Measurements from ENCODE around the gene TTLL11. TPM values are rescaled to one million over a fixed set of nuclear protein-coding genes. Genes with fewer than 3 reads are reported as not detected.

TTLL11 gene
- total and polyA plus RNA-seq, 2 experiments from 2014 or later: 0.57 to 1.4 TPM

- TF ChIP-seq EZH2phosphoT487 (IDR thresholded peaks at IDR 0.05; ENCODE audit: unreplicated experiment) (no peak), STAT1 (IDR thresholded peaks at IDR 0.05; ENCODE audit: unreplicated experiment) (no peak), JUNB (IDR thresholded peaks at IDR 0.05; ENCODE audit: unreplicated experiment) (no peak), EZH2 (IDR thresholded peaks at IDR 0.05; ENCODE audit: low read depth, unreplicated experiment) (no peak), POLR2AphosphoS5 (IDR thresholded peaks at IDR 0.05; ENCODE audit: low read depth) (no peak), NANOG (IDR thresholded peaks at IDR 0.05; ENCODE audit: borderline replicate concordance) (no peak)
- TF ChIP-seq, protein P1, sequence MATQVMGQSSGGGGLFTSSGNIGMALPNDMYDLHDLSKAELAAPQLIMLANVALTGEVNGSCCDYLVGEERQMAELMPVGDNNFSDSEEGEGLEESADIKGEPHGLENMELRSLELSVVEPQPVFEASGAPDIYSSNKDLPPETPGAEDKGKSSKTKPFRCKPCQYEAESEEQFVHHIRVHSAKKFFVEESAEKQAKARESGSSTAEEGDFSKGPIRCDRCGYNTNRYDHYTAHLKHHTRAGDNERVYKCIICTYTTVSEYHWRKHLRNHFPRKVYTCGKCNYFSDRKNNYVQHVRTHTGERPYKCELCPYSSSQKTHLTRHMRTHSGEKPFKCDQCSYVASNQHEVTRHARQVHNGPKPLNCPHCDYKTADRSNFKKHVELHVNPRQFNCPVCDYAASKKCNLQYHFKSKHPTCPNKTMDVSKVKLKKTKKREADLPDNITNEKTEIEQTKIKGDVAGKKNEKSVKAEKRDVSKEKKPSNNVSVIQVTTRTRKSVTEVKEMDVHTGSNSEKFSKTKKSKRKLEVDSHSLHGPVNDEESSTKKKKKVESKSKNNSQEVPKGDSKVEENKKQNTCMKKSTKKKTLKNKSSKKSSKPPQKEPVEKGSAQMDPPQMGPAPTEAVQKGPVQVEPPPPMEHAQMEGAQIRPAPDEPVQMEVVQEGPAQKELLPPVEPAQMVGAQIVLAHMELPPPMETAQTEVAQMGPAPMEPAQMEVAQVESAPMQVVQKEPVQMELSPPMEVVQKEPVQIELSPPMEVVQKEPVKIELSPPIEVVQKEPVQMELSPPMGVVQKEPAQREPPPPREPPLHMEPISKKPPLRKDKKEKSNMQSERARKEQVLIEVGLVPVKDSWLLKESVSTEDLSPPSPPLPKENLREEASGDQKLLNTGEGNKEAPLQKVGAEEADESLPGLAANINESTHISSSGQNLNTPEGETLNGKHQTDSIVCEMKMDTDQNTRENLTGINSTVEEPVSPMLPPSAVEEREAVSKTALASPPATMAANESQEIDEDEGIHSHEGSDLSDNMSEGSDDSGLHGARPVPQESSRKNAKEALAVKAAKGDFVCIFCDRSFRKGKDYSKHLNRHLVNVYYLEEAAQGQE (IDR thresholded peaks at IDR 0.05; ENCODE audit: unreplicated experiment): no peak
- no peak overlapping the region for H3K4me2 ChIP-seq
- no peaks in the 10 kb centered on the region for H3K79me2 ChIP-seq (replicated peaks; ENCODE audit: insufficient read depth)
- Mint-ChIP-seq H3K4me1 (no peaks in the 10 kb centered on the region), H3K36me3 (ENCODE audit: low read depth) (no peaks in the 10 kb centered on the region), H3K27me3 (ENCODE audit: insufficient read depth, low read depth, poor library complexity) (peaks cover under 1% of the 10 kb centered on the region), H3K9me3 (no peaks in the 10 kb centered on the region), H3K4me3 (no peak overlapping the region), H3K27ac (no peak overlapping the region)
- H3K9me2 ChIP-seq (ENCODE audit: insufficient read depth): no peaks in the 10 kb centered on the region
- H3K27me3 ChIP-seq (ENCODE audit: insufficient read depth): no peaks in the 10 kb centered on the region
- H4K20me1 ChIP-seq (replicated peaks; ENCODE audit: insufficient read depth): no peaks in the 10 kb centered on the region
- no peaks in the 10 kb centered on the region for H3F3A ChIP-seq (replicated peaks; ENCODE audit: low read depth)
- H3K36me3 ChIP-seq (ENCODE audit: insufficient read depth): no peaks in the 10 kb centered on the region
- no peak for ATAC-seq
- no peak overlapping the region for H3K27ac ChIP-seq (ENCODE audit: low read depth)
- no peak overlapping the region for H3K4me3 ChIP-seq
- peaks cover 9% of the 10 kb centered on the region; the same call in 1 of the 2 replicates for H3K4me1 ChIP-seq (ENCODE audit: insufficient read depth)
- DNase-seq (ENCODE audit: low spot score): no peak
- no peak overlapping the region for H2AFZ ChIP-seq
Observed at GRCh38 chr9:121835587-121836365, 257.3 kb downstream of the TTLL11 start.

- H3K27ac ChIP-seq (ENCODE audit: low read depth): no peak overlapping the region
- Mint-ChIP-seq H3K27me3 (ENCODE audit: insufficient read depth, low read depth, poor library complexity) (peaks cover 3% of the 10 kb centered on the region), H3K27ac (no peak overlapping the region), H3K4me1 (no peaks in the 10 kb centered on the region), H3K4me3 (no peak overlapping the region), H3K9me3 (no peaks in the 10 kb centered on the region), H3K36me3 (ENCODE audit: low read depth) (no peaks in the 10 kb centered on the region)
- DNase-seq (ENCODE audit: low spot score) (no peak), ATAC-seq (no peak)
- H3K9me2 ChIP-seq (ENCODE audit: insufficient read depth): no peaks in the 10 kb centered on the region
- no peaks in the 10 kb centered on the region for H4K20me1 ChIP-seq (replicated peaks; ENCODE audit: insufficient read depth)
- no peak overlapping the region for H3K4me3 ChIP-seq
- no peaks in the 10 kb centered on the region for H3K27me3 ChIP-seq (ENCODE audit: insufficient read depth)
- no peak overlapping the region for H2AFZ ChIP-seq
- H3K79me2 ChIP-seq (replicated peaks; ENCODE audit: insufficient read depth): no peaks in the 10 kb centered on the region
- H3K4me1 ChIP-seq (ENCODE audit: insufficient read depth): no peaks in the 10 kb centered on the region
- H3K4me2 ChIP-seq: no peak overlapping the region
- H3F3A ChIP-seq (replicated peaks; ENCODE audit: low read depth): no peaks in the 10 kb centered on the region
- no peaks in the 10 kb centered on the region for H3K36me3 ChIP-seq (ENCODE audit: insufficient read depth)
- no peak for TF ChIP-seq ZNF114 (CRISPR knock-in tag; IDR thresholded peaks at IDR 0.05)
- TF ChIP-seq NANOG (IDR thresholded peaks at IDR 0.05; ENCODE audit: borderline replicate concordance): no peak
- no peak for TF ChIP-seq POLR2AphosphoS5 (IDR thresholded peaks at IDR 0.05; ENCODE audit: low read depth)
- TF ChIP-seq, protein P1 (IDR thresholded peaks at IDR 0.05; ENCODE audit: unreplicated experiment): no peak
- no peak for TF ChIP-seq STAT1 (IDR thresholded peaks at IDR 0.05; ENCODE audit: unreplicated experiment)
- TF ChIP-seq, protein P2, sequence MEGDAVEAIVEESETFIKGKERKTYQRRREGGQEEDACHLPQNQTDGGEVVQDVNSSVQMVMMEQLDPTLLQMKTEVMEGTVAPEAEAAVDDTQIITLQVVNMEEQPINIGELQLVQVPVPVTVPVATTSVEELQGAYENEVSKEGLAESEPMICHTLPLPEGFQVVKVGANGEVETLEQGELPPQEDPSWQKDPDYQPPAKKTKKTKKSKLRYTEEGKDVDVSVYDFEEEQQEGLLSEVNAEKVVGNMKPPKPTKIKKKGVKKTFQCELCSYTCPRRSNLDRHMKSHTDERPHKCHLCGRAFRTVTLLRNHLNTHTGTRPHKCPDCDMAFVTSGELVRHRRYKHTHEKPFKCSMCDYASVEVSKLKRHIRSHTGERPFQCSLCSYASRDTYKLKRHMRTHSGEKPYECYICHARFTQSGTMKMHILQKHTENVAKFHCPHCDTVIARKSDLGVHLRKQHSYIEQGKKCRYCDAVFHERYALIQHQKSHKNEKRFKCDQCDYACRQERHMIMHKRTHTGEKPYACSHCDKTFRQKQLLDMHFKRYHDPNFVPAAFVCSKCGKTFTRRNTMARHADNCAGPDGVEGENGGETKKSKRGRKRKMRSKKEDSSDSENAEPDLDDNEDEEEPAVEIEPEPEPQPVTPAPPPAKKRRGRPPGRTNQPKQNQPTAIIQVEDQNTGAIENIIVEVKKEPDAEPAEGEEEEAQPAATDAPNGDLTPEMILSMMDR (conservative IDR thresholded peaks at IDR 0.05; ENCODE audit: low read depth in 2 of 2): no peak
- TF ChIP-seq ZNF331 (CRISPR knock-in tag; IDR thresholded peaks at IDR 0.05; ENCODE audit: low read depth): no peak
- no peak for TF ChIP-seq EZH2phosphoT487 (IDR thresholded peaks at IDR 0.05; ENCODE audit: unreplicated experiment)
Observed at GRCh38 chr9:121833061-121833460, 260.0 kb downstream of the TTLL11 start.
